Stimulated activated naive CD4-positive, alpha-beta T cell (primary cell): Measurements from ENCODE around the gene PDE6D.

Source experiments
- DNase-seq, 6 experiments: peaks; one replicate each; lab custom pipeline; 2025; lab: John Stamatoyannopoulos, UW

The PDE6D gene

GRCh38 chr2:231780909-231781797, at the start of gene PDE6D:
PDE6D (minus strand) TSS chr2:231781282; CDS start chr2:231781114, 168 bp downstream.
- peak; percentile 87 to 99 (median 96) for DNase-seq

DNA sequence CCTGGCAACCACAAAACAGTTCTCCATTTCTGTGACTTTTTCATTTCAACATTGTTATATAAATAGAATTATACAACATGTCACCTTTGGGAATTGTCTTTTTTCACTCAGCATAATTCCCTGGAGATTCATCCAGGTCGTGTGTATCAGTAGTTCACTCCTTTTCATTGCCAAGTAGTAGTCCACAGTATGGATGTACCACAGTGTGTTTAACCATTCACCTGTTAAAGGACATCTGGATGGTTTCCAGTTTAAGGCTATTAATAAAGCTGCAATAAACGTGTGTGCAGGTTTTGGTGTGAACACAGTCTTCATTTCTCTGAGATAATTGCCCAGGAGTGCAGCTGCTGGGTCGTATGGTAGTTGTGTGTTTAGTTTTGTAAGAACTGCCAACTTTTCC, 40.8 kb upstream of the PDE6D start:
- DNase-seq, result no peak

DNA sequence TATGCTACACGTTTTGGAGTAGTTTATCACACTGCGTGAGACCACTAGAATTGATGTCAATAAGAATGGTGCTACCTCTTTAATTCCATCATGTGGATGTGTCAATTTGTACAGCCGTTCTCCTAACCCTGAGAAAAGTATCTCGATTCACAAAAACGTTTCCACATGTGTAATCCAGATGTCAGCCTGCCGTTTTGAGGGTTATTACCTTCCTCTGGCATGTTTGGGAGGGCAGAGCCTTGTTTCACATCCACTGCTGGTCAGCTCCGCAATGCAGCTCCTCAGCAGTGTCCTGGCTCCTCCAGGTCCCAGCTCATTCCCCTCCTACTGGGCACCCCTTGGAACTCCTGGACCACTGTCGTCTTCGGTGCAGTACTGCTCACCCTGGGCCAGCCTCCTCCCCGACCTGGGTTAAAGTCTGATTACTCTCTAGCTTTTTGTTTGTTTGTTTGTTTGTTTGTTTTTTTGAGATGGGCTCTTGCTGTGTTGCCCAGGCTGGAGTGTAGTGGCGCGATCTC, 39.8 kb upstream of the PDE6D start:
- DNase-seq, result no peak

DNA sequence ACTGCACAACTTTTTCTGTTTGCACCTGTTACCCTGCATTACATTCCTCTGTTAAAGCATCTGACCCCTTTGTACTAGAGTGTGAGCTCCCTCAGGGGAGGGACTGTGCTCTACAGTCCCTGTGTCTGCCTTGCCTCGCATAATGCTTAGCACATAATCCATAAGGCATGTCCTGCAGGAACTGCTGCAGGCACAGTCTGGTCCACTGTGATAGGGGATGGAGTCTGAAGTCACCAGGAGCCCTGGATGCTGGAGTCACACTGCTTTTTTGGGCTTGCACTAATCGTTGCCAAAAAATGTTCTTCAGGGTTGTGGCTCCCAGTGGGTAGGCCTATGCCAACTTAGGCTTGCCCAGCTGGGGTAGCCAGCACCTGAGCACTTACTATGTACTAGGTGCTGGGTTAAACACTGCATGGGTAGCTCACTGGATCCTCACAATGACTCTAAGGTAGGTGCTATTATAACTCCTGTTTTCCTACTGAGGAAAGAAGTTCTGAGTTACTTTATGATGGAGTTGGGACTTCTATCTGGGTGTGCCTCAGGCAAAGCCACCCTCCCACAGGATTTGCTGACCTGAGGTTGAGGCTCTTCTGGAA, 38.5 kb upstream of the PDE6D start:
- no peak for DNase-seq

DNA sequence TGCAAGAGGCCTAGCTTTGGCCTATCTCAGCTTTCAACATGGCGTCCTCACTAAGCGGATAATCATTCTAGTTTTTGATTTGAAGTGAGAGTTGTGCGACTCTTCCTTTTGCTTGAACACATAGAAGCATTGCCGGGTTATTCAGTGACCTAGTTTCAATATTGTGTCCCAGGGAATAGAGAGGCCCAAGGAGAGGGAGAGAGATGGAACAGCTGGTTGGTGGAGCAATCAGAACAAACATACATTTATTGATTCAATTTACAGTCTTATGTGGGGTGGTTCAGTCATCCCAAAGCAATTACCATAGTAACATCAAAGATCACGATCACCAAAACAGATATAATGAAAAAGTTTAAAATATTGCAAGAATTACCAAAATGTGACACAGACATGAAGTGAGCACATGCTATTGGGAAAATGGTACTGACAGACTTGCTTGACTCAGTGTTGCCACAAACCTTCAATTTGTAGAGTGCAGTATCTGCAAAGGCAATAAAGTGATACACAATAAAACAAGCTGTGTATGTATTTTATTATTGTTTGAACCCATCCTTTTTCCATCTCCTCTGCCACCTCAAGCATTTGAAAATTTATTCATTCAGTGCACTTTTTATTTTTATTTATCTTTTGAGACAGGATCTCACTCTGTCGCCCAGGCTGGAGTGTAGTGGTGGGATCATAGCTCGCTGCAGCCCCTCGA, 35.4 kb upstream of the PDE6D start:
- DNase-seq, result no peak

DNA sequence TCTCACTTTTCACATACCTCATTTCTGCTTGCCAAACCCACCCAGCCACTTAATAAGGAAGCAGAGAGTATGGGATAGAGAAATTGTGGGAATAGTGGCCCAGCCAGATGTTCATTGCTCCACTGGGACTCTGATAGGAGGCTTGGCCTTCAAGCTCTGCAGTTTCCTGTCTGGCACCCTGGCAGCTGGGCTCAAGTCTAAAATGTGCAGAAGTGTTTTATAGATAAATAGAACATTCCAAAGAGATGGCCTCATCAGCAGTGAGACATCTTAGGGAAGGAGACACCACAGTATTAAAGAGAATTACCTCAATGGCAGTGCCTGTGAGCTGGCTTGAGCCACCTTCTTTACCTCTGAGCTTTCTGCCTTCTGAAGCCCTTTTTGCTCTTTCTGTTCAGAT, 29.8 kb upstream of the PDE6D start:
- no peak for DNase-seq

DNA sequence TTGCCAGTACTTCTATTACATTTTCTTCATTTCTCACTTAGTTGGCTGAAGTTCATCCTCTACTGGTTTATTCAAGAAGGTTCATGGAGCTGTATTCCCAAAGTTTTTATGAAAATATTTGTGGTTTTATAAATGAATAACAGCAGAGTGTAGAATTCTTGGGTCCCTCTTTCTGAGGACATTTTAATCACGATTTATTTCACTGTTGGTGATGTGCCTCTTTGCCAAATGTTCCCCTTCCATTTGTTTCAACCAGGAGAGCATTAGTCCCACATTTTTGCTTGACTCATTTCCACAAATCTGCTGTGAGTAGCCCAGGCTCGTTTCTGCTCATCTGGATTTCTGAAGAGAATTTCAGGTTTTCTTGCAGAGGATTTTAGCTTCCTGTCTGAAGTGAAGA, 25.9 kb upstream of the PDE6D start:
- no peak for DNase-seq

GRCh38 chr2:231803501-231804138, 22.5 kb upstream of the PDE6D start:
- DNase-seq, result no peak

GRCh38 chr2:231800493-231801091, 19.5 kb upstream of the PDE6D start:
- DNase-seq, result peak in 3 of 6 experiments; percentile 3 to 11 (median 5)

DNA sequence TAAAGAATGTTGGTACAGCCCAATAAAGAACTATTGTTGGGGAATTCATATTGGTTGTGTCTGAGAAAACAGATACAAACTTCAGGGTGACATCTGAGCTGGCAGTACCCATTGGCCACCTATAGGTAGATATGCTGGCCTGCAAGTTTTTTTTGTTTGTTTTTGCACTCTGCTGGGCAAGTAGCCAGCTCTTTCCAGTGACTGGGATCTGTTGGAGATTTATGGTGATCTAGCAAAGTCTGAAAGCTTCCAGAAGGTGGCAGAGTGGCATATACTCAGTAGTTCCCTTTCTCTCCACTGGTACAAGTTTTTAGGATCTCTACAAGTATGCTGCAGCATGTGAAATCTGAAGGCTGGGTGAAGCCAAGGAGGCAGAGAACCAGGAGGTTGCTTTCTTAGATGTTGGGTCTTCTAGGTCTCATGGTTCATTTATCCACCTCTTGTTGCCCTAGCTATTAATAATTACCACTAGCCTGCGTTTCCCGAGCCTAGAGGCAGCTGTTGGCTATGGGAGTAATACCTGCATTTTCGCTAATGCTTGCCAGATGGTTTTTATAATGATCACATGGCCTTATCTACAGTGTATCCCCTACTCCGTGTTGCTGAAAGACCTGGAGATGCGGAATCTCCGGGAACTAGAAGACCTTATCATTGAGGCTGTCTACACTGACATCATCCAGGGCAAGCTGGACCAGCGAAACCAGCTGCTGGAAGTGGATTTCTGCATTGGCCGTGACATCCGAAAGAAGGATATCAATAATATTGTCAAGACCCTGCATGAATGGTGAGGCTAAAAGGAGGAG, 14.6 kb upstream of the PDE6D start:
- DNase-seq, result no peak

DNA sequence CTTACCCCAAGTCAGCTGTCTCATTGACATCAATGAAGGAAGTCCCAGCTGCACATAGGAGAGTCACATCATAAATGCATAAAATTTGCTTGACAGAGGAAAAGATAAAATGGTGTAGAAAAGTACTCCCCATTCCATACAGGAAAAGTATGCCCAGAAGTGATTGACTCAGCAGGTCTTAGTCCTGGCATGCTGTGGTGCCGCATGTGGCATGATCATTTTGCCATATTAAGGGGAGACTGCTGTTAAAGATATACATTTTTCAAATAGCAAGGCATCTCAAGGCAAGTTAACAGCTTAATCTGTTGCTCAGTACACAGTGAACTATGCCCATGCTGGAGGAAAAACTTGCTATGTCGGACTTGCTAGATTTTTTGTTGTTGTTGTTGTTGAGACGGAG, 13.3 kb upstream of the PDE6D start:
- DNase-seq, result no peak

- DNase-seq, result no peak
Measured at GRCh38 chr2:231791107-231791506, 10.0 kb upstream of the PDE6D start.

- DNase-seq, result no peak
Measured at GRCh38 chr2:231786917-231787292, 5.8 kb upstream of the PDE6D start.

DNA sequence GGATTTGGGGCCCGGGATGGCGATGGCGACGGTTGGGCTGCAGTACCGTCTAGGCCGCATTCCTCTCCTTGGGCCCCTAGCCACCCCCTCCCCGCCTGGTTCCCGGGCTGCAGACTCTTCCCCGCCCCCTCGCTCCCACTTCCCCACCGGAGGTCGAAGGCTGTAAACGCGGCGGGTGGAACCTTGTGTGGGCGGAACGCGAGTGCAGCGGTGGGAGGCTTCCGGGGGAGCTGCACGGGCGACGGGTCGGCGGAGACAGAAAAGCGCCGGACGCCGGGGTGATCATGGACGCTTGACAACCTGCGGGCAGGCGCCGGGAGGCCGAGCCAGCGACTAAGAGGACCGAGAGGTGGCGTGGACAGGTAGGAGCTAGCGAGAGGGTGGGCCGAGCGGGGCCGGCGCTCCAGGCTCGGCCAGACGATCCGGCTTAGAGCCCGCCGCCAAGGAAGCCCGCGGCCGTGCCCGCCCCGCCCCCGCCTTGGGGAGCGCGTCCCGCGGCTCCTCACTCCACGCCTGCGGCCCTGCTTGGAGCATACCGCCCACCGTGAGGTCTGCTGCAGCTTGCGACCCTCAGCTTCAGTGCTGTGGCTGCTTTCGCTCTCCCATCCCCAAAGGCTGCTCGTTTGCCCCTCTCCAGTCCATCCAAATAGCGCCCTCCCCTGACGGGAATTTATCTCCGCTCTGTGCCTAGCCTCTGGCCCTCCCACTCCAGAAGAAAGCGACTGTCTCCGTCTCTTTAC, 5.3 kb upstream of the PDE6D start, which contains the start of gene COPS7B:
Gene COPS7B, plus strand, starts transcription at position 269 of the 740 bp plus-strand sequence. CDS start 2,126 bp downstream, outside the sequence.
- peak; percentile 53 to 81 (median 70) for DNase-seq

DNA sequence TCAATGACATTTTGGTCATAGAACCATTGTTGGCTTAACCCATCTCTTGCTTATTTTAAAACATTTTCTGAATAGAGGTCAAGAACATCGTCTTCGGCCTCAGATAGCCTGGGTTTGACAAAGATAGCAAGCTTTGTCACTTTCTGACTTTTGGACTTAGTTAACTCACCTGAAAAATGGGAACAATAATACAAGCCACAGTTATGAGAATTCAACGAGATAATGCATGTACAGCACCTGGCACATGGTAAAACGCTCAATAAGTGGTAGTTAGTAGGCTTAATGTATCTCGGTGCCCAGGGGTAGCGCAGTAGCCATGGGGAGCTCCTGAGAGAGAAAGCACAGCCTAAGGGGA, 4.7 kb upstream of the PDE6D start:
- no peak for DNase-seq

DNA sequence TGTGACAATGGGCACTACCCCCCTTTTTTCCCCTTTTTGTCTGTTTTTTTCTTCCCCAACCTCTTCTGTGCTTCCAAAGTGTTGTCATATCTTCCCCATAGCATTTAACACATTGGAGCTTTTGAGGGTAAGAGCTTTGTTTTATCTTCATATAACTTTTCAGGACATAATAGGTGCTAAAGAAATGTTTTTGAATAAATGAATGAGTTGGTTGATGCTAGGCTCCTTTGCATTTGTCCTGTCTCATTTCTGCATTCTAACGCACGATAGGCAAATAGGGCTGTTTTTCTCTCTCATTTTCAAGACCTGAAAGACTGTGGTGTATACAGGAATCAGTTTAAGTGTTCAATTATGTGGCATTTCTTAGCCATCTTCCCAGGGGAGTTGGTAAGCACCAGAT, 4.3 kb upstream of the PDE6D start:
- no peak for DNase-seq

DNA sequence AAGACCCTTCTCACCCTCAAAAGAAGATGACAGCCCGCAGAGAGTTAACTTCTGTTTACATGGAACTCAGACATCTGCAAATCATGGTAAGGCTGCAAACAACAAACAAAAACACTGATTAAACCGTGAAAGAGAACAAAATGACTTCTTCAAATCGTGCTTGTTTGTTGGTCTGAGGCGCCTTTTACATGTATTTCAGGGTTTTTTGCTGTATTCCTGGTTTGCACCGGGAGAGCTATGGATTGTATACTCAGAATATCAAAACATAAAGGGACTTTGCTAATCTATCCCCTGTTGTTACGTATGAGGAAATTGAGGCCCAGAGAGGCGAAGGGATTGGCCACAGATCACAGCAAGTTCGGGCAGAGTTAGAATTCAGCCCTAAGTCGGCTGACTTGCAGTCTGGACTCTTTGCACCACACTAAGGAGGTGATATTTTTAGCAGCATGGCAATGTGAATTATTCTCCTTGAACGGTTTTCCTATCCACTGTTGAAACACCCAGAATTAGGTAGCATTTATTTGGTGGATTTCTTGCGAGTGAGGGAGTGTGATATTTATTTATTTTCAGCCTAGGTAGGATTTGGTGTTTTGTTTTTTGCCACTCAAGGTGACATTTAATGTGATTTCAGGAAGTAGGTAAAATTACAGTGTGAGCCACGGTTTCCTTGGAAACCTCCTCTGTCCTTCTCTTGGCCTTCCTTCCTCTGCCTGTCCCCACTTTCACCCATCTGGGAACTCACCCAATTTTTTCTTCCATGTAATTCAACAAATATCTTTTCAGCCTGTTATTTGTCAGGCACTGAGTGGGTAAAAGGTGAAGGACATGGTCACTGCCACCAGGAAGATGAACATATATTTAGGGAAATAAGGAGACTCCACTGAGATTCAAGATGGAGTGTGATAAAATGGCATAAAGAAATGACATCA, 980 bp upstream of the PDE6D start:
- DNase-seq, result peak in 2 of 6 experiments; percentile 7 to 31

GRCh38 chr2:231780123-231780908, 766 bp downstream of the PDE6D start:
- DNase-seq, result no peak
